Gastroesophageal sphincter (tissue), 4 donors: Measurements from ENCODE around the gene HSPA1L. TPM values are rescaled to one million over a fixed set of nuclear protein-coding genes. Genes with fewer than 3 reads are reported as not detected.
A peak's percentile ranks its signal among the peaks of the same experiment; 100 is the strongest.

Source experiments
- ATAC-seq: fragments of 150-250 bp; one replicate; pipeline ENCODE4 v1.9.1; 2016; ENCODE audit warnings: mild to moderate bottlenecking, moderate library complexity
- H3K27ac ChIP-seq, 4 donors: fragments of 200-600 bp; sonication (generic) in 3 of 4; 1 replicate in 3 of 4; 2 replicates in 1 of 4; pipeline ENCODE4 v1.5.1; 2016 to 2019
- H3K27me3 ChIP-seq: fragments of 200-600 bp; sonication (generic); one replicate; pipeline ENCODE4 v1.5.1; 2019
- H3K36me3 ChIP-seq, 2 donors: fragments of 200-600 bp; sonication (generic); one replicate each; pipeline ENCODE4 v1.5.1; 2019; ENCODE audit warnings: control low read depth in 1 of 2
- H3K4me1 ChIP-seq, 3 donors: fragments of 200-600 bp; sonication (generic); 1 replicate in 2 of 3; 2 replicates in 1 of 3; pipeline ENCODE4 v1.5.1; 2016 to 2019; ENCODE audit warnings: control low read depth in 2 of 3
- H3K4me3 ChIP-seq, 2 donors: fragments of 200-600 bp; sonication (generic); one replicate each; pipeline ENCODE4 v1.5.1; 2019; ENCODE audit warnings: mild to moderate bottlenecking in 1 of 2, moderate library complexity in 1 of 2
- H3K9me3 ChIP-seq, 3 donors: fragments of 200-600 bp; sonication (generic); one replicate each; pipeline ENCODE4 v1.5.1; 2017 to 2019; ENCODE audit warnings: control low read depth in 2 of 3
- EP300 ChIP-seq: sonication (generic); formaldehyde crosslinking; IDR thresholded peaks from one replicate; pipeline ENCODE4 v1.6.1; 2017; ENCODE audit warnings: antibody characterized with exemption, mild to moderate bottlenecking
- POLR2A ChIP-seq, 2 donors: fragments of 450-650 bp; IDR thresholded peaks; one replicate each; pipeline ENCODE4 v1.6.1; 2017; ENCODE audit warnings: antibody characterized with exemption in 2 of 2, mild to moderate bottlenecking in 2 of 2, moderate library complexity in 1 of 2
- POLR2AphosphoS5 ChIP-seq: sonication (generic); formaldehyde crosslinking; IDR thresholded peaks from one replicate; pipeline ENCODE4 v1.6.1; 2017; ENCODE audit warnings: antibody characterized with exemption
- WGBS, 2 donors: methylation state at CpG; one replicate each; pipeline ENCODE4 v1.1.5; 2018; ENCODE audit warnings: low coverage in 1 of 2; 5-methylcytosine and 5-hydroxymethylcytosine counted together
- total RNA-seq, 4 donors: library from RNA; depleted of rRNA; stranded (reverse); fragments of >200 nt; gene quantifications; one replicate each; pipeline ENCODE4 v1.1.0, GENCODE V29; 2016
- TF ChIP-seq, protein P1 (sequence below), 4 experiments: fragments of 200-600 bp in 2 of 4; fragments of 450-650 bp in 2 of 4; sonication (generic) in 1 of 4; IDR thresholded peaks; one replicate each; pipeline ENCODE4 v1.5.1; 2017 to 2019; ENCODE audit warnings: antibody characterized with exemption in 4 of 4, mild to moderate bottlenecking in 2 of 4, moderate library complexity in 2 of 4

The HSPA1L gene
- total RNA-seq, 4 donors from 2014 or later = 1.9 to 3.9 (median 2.6) TPM

DNA sequence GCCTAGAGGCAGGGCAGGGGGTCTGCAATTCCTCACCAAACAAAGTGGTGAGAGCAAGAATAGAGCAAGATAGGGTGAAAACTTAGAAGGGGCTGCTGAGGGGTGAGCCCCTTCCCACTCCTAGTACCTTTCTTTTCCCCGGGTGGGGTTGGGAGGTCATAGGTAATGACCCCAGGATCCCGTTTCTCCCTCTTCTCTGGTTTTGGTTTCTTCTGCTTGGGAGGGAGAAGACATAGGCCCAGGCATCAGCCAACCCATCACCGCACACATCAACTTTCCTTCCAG lies 23.1 kb downstream of the HSPA1L start:
- no peaks in the 10 kb centered on the region for H3K9me3 ChIP-seq
- peaks cover 0 to 22% (median 12%) of the 10 kb centered on the region in 3 donors for H3K4me1 ChIP-seq
- no peak for ATAC-seq
- TF ChIP-seq, protein P1, sequence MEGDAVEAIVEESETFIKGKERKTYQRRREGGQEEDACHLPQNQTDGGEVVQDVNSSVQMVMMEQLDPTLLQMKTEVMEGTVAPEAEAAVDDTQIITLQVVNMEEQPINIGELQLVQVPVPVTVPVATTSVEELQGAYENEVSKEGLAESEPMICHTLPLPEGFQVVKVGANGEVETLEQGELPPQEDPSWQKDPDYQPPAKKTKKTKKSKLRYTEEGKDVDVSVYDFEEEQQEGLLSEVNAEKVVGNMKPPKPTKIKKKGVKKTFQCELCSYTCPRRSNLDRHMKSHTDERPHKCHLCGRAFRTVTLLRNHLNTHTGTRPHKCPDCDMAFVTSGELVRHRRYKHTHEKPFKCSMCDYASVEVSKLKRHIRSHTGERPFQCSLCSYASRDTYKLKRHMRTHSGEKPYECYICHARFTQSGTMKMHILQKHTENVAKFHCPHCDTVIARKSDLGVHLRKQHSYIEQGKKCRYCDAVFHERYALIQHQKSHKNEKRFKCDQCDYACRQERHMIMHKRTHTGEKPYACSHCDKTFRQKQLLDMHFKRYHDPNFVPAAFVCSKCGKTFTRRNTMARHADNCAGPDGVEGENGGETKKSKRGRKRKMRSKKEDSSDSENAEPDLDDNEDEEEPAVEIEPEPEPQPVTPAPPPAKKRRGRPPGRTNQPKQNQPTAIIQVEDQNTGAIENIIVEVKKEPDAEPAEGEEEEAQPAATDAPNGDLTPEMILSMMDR (IDR thresholded peaks at IDR 0.05) = no peak
- TF ChIP-seq POLR2AphosphoS5 = no peak
- TF ChIP-seq POLR2A (IDR thresholded peaks at IDR 0.05) = no peak
- TF ChIP-seq EP300 = no peak
- H3K27ac ChIP-seq = peak overlapping the region in 1 of 4 donors; percentile 18
- 81 to 100% methylated on average over 1 to 3 of the region's 3 CpGs for WGBS, 2 donors
- H3K4me3 ChIP-seq = no peak overlapping the region
- H3K27me3 ChIP-seq = no peaks in the 10 kb centered on the region
- peaks cover 0 to 52% of the 10 kb centered on the region in 2 donors for H3K36me3 ChIP-seq

DNA sequence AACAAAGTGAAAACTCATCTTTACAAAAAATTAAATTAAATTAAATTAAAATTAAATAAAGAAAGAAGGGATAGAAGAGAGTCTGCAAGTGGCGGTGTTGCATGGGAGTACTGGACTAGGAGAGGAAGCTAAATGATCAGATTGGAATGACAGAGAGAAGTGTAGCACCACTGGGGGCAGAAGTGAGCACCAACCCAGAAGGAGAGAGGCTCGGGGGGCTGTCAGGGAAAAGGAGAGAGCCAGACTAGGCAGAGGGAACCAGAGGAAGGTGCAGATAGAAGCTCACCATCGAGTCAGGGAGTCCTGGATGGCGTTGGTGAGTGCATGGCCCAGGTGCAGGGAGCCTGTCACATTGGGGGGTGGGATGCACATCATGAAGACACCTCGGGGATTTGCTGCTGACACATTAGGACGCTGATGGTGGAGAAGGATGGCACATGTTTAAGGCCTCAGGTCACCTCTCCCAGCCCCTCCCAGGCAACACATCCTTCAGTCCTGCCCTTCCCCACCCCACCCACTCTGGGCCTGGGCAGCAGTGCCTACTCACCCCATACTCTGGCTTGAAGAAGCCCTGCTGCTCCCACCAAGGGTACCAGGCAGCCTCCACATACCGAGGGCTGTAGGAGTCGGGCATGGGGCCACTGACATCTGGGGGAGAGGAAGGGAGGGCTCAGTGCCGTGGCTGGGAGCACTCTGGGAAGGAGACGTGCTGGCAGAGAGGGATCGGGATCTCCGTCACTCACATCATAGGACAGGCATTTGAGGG lies 23.6 kb downstream of the HSPA1L start:
- Histone ChIP-seq H3K4me3 (no peak overlapping the region), H3K27me3 (no peaks in the 10 kb centered on the region), H3K36me3 (peaks cover 0 to 52% of the 10 kb centered on the region in 2 donors), H3K9me3 (no peaks in the 10 kb centered on the region), H3K4me1 (peaks cover 0 to 22% (median 12%) of the 10 kb centered on the region in 3 donors), H3K27ac (peak overlapping the region in 2 of 4 donors; percentile 17 to 18)
- TF ChIP-seq POLR2AphosphoS5 = no peak
- TF ChIP-seq, protein P1 (IDR thresholded peaks at IDR 0.05) = peak in 3 of 4 experiments; percentile 19 to 55 (median 46)
- WGBS, 2 donors = 8 to 20% methylated on average over 2 to 4 of the region's 12 CpGs
- no peak for ATAC-seq

DNA sequence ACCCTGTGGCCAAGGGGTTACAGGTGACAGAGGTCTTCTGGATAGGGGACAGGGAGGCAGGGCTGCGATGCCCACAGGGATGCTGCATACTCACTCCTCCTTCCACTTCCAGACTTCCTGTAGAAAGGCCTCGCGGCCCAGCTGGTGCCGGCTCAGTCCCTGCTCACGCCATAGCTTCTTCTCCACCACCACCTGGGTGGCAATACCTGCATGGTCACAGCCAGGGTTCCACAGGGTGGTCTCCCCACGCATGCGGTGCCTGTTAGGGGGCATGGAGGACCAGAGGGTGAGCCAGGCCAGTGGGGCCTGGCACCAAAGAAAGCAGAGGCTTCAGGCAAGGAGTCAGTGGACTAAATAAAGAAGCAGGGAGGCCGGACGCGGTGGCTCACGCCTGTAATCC lies 29.6 kb downstream of the HSPA1L start:
- Histone ChIP-seq H3K27ac (no peak overlapping the region), H3K9me3 (no peaks in the 10 kb centered on the region), H3K36me3 (peaks cover 0 to 82% of the 10 kb centered on the region in 2 donors), H3K4me3 (no peak overlapping the region), H3K4me1 (no peaks in the 10 kb centered on the region), H3K27me3 (no peaks in the 10 kb centered on the region)
- TF ChIP-seq EP300 (no peak), POLR2A (IDR thresholded peaks at IDR 0.05) (no peak)
- ATAC-seq = no peak
- WGBS, 2 donors = 100% methylated on average over 3 of the region's 11 CpGs; no CpG with 5 or more reads in 1 of the 2 donors

DNA sequence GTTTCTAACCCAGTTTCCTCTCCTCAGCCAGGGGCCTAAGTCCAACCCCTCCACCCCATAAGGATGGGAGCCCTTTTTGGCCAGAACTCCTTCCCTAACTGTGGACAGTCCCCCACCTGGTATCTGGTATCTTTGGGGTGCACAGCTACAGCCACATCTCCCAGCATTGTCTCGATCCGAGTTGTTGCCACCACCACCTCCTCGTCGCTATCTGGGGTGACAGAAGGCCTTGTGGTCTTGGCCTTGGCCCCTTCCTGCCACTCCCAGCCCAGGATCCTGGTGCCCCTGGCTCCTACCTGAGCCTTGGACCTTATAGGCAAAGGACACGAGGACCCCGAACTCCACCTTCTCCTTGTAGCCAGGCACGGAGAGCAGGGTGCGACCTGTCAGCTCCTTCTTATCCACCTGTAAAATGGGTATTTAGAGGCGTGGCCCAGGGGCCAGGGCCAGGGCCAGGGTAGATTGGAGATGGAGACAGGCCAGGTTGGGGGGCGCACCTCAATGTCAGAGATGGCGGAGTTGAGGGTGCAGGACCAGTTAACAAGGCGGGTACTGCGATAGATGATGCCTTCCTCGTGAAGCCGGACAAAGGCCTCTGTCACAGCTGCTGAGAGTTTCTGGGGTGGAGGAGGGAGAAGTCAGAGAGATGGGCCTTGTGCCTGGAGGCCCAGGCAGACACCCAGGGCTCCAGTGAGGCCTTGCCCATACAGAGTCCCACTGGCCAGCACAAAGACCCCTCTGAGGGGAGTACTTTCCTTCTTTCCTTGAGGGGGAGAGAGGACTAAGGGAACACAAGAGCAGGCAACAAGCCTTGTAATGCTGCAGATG lies 30.8 kb downstream of the HSPA1L start:
- TF ChIP-seq POLR2AphosphoS5 (no peak), EP300 (no peak)
- TF ChIP-seq, protein P1 (IDR thresholded peaks at IDR 0.05) = no peak
- no peak for ATAC-seq
- Histone ChIP-seq H3K4me1 (no peaks in the 10 kb centered on the region), H3K4me3 (no peak overlapping the region), H3K27me3 (no peaks in the 10 kb centered on the region), H3K9me3 (no peaks in the 10 kb centered on the region), H3K27ac (no peak overlapping the region), H3K36me3 (peaks cover 0 to 89% of the 10 kb centered on the region in 2 donors)
- 87 to 91% methylated on average over 3 to 9 of the region's 15 CpGs for WGBS, 2 donors

DNA sequence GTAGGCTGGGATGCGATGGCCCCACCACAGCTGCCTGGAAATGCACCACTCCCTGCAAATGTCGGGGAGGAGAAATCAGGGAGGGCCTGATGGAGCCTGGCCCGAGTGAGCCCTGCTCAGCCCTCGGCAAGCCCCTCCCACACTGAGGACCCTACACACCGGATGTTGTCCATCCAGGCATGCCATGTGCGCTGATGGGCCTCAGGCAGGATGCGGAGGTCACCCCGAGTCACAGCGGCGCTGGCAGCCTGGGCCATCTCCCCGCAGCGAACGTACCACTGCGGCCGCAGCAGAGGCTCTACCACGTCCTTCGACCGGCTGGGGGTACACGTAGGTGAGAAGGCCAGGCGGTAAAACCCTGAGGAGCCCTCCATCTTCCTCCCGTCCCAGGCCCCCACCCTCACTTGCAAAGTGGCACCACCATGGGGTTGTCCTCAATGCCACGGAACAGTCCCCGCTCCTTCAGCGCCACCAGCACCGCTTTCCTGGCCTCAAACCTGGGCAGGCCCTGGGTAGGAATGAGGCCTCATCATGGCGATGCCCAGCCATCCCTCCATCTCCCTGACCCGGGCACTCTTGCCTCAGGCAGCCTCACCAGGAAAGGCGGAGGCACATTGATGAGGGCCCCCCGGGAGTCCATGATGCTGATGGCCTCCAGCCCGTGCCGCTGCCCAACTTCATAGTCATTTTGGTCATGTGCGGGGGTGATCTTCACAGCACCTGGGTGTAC lies 32.8 kb downstream of the HSPA1L start:
- Histone ChIP-seq H3K27ac (no peak overlapping the region), H3K27me3 (no peaks in the 10 kb centered on the region), H3K36me3 (peaks cover 0 to 84% of the 10 kb centered on the region in 2 donors), H3K4me3 (no peak overlapping the region), H3K9me3 (no peaks in the 10 kb centered on the region), H3K4me1 (peaks cover 0 to 4% (median 1%) of the 10 kb centered on the region in 3 donors)
- 66% methylated on average over 3 of the region's 32 CpGs; no CpG with 5 or more reads in 1 of the 2 donors for WGBS, 2 donors
- no peak for TF ChIP-seq EP300
- TF ChIP-seq POLR2AphosphoS5 = no peak
- ATAC-seq = no peak
